Progenitor cell of endocrine pancreas (in vitro differentiated cells): ENCODE measurements around the gene EDNRA. TPM values are rescaled to one million over a fixed set of nuclear protein-coding genes. Genes with fewer than 3 reads are reported as not detected.

Source experiments
- DNase-seq: peaks from one replicate; pipeline ENCODE4 v3.0.0; 2021; ENCODE audit warnings: low spot score; ENCODE audit not compliant: unreplicated experiment
- H3K27ac Mint-ChIP-seq: 2 replicates; pipeline ENCODE4 v1.8.0; 2021; ENCODE audit warnings: mild to moderate bottlenecking, moderate library complexity, mixed read lengths
- H3K27me3 Mint-ChIP-seq: 2 replicates; pipeline ENCODE4 v1.8.0; 2021; ENCODE audit warnings: mixed read lengths
- H3K36me3 Mint-ChIP-seq: 2 replicates; pipeline ENCODE4 v1.8.0; 2022; ENCODE audit warnings: mixed read lengths; ENCODE audit not compliant: insufficient read depth
- H3K4me1 Mint-ChIP-seq: 2 replicates; pipeline ENCODE4 v1.8.0; 2021; ENCODE audit warnings: low read depth, mixed read lengths
- H3K4me3 Mint-ChIP-seq: 2 replicates; pipeline ENCODE4 v1.8.0; 2021; ENCODE audit warnings: low read depth, mild to moderate bottlenecking, moderate library complexity, mixed read lengths
- H3K9me3 Mint-ChIP-seq: 2 replicates; pipeline ENCODE4 v1.8.0; 2021; ENCODE audit warnings: low read depth, mixed read lengths
- total RNA-seq: library from RNA; stranded (reverse); gene quantifications from 2 replicates; pipeline ENCODE4 v1.2.1, GENCODE V29; 2021
- TF ChIP-seq, protein P1 (sequence below): fragments of 200-600 bp; sonication (generic); IDR thresholded peaks from one replicate; pipeline ENCODE4 v1.5.0; 2021; ENCODE audit warnings: antibody characterized with exemption, mild to moderate bottlenecking; ENCODE audit not compliant: unreplicated experiment

EDNRA gene
- total RNA-seq, 1 donor from 2014 or later, result 12.2 TPM

DNA sequence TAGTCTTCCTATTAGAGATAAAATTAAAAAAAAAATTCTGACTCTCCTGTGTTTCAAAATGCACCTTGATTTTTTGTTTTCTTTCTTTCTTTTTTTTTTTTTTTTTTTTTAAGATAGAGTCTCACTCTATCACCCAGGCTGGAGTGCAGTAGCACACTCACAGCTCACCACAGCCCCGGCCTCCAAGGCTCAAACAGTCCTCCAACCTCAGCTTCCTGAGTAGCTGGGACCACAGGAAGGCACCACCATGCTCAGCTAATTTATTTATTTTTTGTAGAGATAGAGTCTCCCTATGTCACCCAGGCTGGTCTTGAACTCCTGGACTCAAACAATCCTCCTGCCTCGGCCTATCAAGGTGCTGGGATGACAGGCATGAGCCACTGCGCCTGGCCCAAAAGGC, 95.2 kb downstream of the EDNRA start:
- H3K27ac Mint-ChIP-seq, result no peak overlapping the region
- H3K4me3 Mint-ChIP-seq, result no peak overlapping the region
- H3K9me3 Mint-ChIP-seq, result peaks cover 3% of the 10 kb centered on the region
- TF ChIP-seq, protein P1, sequence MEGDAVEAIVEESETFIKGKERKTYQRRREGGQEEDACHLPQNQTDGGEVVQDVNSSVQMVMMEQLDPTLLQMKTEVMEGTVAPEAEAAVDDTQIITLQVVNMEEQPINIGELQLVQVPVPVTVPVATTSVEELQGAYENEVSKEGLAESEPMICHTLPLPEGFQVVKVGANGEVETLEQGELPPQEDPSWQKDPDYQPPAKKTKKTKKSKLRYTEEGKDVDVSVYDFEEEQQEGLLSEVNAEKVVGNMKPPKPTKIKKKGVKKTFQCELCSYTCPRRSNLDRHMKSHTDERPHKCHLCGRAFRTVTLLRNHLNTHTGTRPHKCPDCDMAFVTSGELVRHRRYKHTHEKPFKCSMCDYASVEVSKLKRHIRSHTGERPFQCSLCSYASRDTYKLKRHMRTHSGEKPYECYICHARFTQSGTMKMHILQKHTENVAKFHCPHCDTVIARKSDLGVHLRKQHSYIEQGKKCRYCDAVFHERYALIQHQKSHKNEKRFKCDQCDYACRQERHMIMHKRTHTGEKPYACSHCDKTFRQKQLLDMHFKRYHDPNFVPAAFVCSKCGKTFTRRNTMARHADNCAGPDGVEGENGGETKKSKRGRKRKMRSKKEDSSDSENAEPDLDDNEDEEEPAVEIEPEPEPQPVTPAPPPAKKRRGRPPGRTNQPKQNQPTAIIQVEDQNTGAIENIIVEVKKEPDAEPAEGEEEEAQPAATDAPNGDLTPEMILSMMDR, result no peak
- H3K36me3 Mint-ChIP-seq, result no peaks in the 10 kb centered on the region
- DNase-seq, result no peak
- no peaks in the 10 kb centered on the region for H3K4me1 Mint-ChIP-seq
- H3K27me3 Mint-ChIP-seq, result no peaks in the 10 kb centered on the region

DNA sequence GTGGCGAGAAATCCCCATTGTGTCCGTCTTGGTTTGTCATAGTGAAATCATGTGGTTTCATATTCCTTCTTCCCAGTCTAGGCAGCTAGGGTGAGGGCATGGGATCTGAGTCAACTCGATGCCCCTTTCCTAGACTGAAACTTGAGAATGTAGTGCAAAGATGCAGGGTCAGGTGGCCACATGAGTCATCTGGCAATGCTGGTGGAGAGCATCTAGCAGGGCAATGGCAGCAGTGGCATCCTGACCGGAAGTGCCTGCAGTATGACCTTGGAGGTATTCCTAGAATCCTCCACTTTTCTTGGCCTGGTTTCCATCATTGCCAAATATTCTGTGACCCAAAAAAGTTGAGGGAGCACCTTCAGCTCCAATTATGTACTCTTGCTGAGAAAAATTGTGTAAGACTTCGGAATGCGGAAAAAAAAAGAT, 97.2 kb downstream of the EDNRA start:
- no peak for DNase-seq
- Mint-ChIP-seq H3K27ac (no peak overlapping the region), H3K9me3 (peaks cover 3% of the 10 kb centered on the region), H3K36me3 (no peaks in the 10 kb centered on the region), H3K27me3 (no peaks in the 10 kb centered on the region), H3K4me1 (no peaks in the 10 kb centered on the region), H3K4me3 (no peak overlapping the region)
- TF ChIP-seq, protein P1, result no peak

DNA sequence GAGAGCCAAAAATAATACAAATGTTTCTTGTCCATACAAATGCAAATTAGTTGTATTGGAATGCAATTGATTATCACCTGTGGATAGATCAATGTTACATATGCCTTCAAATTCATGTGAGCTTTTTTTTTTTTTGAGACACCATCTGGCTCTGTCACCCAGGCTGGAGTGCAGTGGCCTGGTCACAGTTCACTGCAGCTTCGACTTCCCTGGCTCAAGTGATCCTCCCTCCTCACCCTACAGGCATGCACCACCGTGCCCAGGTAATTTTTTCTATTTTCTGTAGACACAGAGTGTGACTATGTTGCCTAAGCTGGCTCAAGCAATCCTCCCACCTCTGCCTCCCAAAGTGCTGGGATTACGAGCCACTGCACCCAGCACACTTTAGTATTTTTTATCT, 97.7 kb downstream of the EDNRA start:
- H3K27ac Mint-ChIP-seq, result no peak overlapping the region
- no peaks in the 10 kb centered on the region for H3K4me1 Mint-ChIP-seq
- H3K9me3 Mint-ChIP-seq, result peaks cover 3% of the 10 kb centered on the region
- no peak for DNase-seq
- TF ChIP-seq, protein P1, result no peak
- H3K4me3 Mint-ChIP-seq, result no peak overlapping the region
- H3K27me3 Mint-ChIP-seq, result no peaks in the 10 kb centered on the region
- no peaks in the 10 kb centered on the region for H3K36me3 Mint-ChIP-seq

DNA sequence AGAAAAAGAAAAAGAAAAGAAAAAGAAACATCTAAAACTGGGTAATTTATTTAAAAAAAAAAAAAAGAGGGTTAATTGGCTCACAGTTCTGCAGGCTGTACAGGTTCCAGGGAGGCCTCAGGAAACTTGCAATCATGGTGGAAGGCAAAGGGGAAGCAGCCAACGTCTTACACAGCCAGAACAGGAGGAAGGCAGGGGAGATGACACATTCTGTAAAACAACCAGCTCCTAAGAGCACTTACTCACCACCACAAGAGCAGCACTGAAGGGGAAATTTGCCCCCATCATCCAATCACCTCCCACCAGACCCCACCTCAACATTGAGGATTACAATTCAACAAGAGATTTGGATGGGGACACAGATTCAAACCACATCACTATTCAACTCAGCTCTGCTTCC, 99.5 kb downstream of the EDNRA start:
- Mint-ChIP-seq H3K27me3 (no peaks in the 10 kb centered on the region), H3K4me1 (no peaks in the 10 kb centered on the region), H3K9me3 (peaks cover 5% of the 10 kb centered on the region), H3K27ac (no peak overlapping the region), H3K4me3 (no peak overlapping the region), H3K36me3 (no peaks in the 10 kb centered on the region)
- DNase-seq, result no peak
- TF ChIP-seq, protein P1, result no peak

DNA sequence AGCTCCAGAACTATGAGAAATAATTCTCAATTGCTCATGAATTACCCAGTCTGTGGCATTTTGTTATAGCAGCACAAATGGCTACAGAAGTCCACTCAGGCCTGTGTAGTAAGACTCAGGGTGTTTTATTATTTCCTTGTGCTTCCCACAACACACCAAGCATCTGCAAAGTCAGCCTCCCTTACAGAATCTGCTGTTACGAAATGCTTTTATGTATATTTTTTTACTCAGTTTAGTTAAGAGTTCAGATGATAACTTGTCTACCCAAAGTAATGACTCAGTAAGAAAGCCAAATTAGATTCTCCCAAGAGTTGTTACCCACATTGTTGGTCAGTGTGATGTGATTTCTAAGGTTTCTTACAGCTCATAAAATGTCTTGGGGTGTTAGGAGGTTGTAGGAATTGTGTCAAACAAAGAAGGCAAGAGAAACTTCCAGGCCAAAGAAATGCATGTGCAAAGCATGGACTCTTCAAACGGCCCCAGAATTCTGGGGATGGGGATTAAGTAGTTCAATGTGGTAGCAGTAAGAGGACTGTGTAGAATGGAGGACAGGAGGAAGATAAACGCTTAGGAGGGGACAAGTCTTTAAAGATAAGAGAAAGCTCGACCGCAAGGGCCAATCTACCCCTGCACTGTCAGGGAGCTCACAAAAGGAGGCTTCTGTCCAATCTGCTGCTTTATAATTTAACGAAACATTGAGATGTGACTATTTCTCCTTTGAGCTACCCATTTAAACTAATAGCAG, 100.9 kb downstream of the EDNRA start:
- DNase-seq, result no peak
- Mint-ChIP-seq H3K27ac (no peak overlapping the region), H3K4me1 (no peaks in the 10 kb centered on the region), H3K36me3 (no peaks in the 10 kb centered on the region), H3K4me3 (no peak overlapping the region), H3K27me3 (no peaks in the 10 kb centered on the region), H3K9me3 (peaks cover 5% of the 10 kb centered on the region)
- TF ChIP-seq, protein P1, result no peak
